Smooth muscle cell (in vitro differentiated cells): ENCODE data around the gene SLC39A1. TPM values are rescaled to one million over a fixed set of nuclear protein-coding genes. Genes with fewer than 3 reads are reported as not detected.
A peak's percentile ranks its signal among the peaks of the same experiment; 100 is the strongest.

Source experiments
- DNase-seq: peaks from one replicate; lab custom pipeline; 2025; ENCODE audit not compliant: unreplicated experiment; lab: John Stamatoyannopoulos, UW
- H2AFZ ChIP-seq: fragments of 200-600 bp; sonication (generic); 2 replicates; pipeline ENCODE4 v1.6.0; 2016; ENCODE audit warnings: antibody characterized with exemption, low read depth, mild to moderate bottlenecking
- H3F3A ChIP-seq: fragments of 200-600 bp; sonication (generic); 2 replicates; pipeline ENCODE4 v1.6.0; 2017; ENCODE audit warnings: antibody characterized with exemption, low read depth
- H3K27ac ChIP-seq: fragments of 200-600 bp; sonication (generic); 2 replicates; pipeline ENCODE4 v1.5.1; 2016; ENCODE audit warnings: low read depth, mild to moderate bottlenecking
- H3K27me3 ChIP-seq: fragments of 200-600 bp; sonication (generic); 2 replicates; pipeline ENCODE4 v1.6.1; 2016; ENCODE audit warnings: low read depth, mild to moderate bottlenecking
- H3K36me3 ChIP-seq: fragments of 200-600 bp; sonication (generic); 2 replicates; pipeline ENCODE4 v1.5.1; 2016; ENCODE audit warnings: low read depth
- H3K4me1 ChIP-seq: fragments of 200-600 bp; sonication (generic); 2 replicates; pipeline ENCODE4 v1.5.1; 2016; ENCODE audit warnings: low read depth
- H3K4me2 ChIP-seq: fragments of 200-600 bp; sonication (generic); 2 replicates; pipeline ENCODE4 v1.6.0; 2016; ENCODE audit warnings: mild to moderate bottlenecking
- H3K4me3 ChIP-seq: fragments of 200-600 bp; sonication (generic); 2 replicates; pipeline ENCODE4 v1.5.1; 2016; ENCODE audit warnings: mild to moderate bottlenecking
- H3K79me2 ChIP-seq: fragments of 200-600 bp; sonication (generic); 2 replicates; pipeline ENCODE4 v1.6.0; 2016; ENCODE audit warnings: low read depth, mild to moderate bottlenecking
- H3K9ac ChIP-seq: fragments of 200-600 bp; sonication (generic); 2 replicates; pipeline ENCODE4 v1.6.0; 2016; ENCODE audit warnings: low read depth
- H3K9me3 ChIP-seq: fragments of 200-600 bp; sonication (generic); replicated peaks from 2 replicates; pipeline ENCODE4 v1.5.1; 2016; ENCODE audit warnings: low read depth
- H4K20me1 ChIP-seq: fragments of 200-600 bp; sonication (generic); 2 replicates; pipeline ENCODE4 v1.6.0; 2016; ENCODE audit warnings: low read depth
- WGBS: methylation state at CpG from one replicate; pipeline ENCODE4 v1.1.7; 2016; ENCODE audit warnings: low lambda C conversion rate; 5-methylcytosine and 5-hydroxymethylcytosine counted together
- polyA plus RNA-seq: library from polyadenylated mRNA; unstranded; fragments of >200 nt; fragmentation: Nextera tagmentation; extraction: Ambion mirVana; gene quantifications from 2 replicates; pipeline ENCODE4 v1.2.1, GENCODE V29; 2016
- total RNA-seq: library from RNA; depleted of rRNA; stranded (reverse); fragments of >200 nt; gene quantifications from 2 replicates; pipeline ENCODE4 v1.2.3, GENCODE V29; 2014
- TF ChIP-seq, protein P1 (sequence below): fragments of 200-600 bp; sonication (generic); IDR thresholded peaks from 2 replicates; pipeline ENCODE4 v1.5.1; 2017; ENCODE audit warnings: borderline replicate concordance, mild to moderate bottlenecking, antibody characterized with exemption; ENCODE audit not compliant: insufficient read depth, poor library complexity, severe bottlenecking

The SLC39A1 gene
- total and polyA plus RNA-seq, 2 experiments from 2014 or later, result 104 to 143 TPM

DNA sequence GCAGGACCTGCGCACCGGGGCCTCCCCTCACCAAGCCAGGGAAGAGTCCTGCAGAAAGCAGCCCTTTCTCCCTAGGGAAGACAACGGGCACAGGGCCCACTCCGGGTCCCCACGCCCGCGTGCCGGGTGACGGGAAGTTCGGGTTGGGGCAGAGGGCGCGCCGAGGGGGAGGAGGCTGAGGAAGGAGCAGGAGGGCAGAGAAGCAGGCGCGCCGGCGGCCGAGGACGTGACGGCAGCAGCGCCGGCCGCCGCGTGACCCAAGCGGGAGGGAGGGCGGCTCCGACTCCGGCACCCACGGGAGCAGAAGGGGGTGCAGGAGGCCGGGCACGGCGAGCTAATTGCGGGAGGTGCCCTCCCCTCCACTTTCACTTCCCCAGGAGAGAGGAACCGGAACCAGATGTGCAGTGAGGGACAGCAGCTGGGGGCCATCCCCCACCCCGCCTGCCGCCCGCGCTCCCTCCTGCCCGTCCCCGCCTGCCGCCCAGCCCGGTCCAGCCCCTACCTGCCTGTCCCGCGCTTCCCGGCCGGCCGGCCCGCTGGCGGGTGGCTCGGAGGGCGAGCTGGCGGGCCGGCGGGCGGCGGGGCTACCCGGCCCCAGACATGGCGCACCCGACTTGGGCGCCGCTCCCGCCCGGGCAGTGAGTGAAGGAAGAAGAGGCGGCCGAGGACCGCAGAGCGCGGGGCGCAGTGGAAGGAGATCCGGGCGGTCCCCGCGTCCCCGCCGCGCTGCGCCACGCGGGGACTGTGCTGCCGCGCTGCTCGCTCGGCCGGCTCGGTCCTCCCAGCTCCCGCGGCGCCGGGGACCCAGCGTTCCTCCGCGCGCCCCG lies 17.3 kb downstream of the SLC39A1 start:
- peaks cover 19% of the 10 kb centered on the region for H3K79me2 ChIP-seq
- no peaks in the 10 kb centered on the region for H3F3A ChIP-seq
- no peaks in the 10 kb centered on the region for H3K4me1 ChIP-seq
- TF ChIP-seq, protein P1, sequence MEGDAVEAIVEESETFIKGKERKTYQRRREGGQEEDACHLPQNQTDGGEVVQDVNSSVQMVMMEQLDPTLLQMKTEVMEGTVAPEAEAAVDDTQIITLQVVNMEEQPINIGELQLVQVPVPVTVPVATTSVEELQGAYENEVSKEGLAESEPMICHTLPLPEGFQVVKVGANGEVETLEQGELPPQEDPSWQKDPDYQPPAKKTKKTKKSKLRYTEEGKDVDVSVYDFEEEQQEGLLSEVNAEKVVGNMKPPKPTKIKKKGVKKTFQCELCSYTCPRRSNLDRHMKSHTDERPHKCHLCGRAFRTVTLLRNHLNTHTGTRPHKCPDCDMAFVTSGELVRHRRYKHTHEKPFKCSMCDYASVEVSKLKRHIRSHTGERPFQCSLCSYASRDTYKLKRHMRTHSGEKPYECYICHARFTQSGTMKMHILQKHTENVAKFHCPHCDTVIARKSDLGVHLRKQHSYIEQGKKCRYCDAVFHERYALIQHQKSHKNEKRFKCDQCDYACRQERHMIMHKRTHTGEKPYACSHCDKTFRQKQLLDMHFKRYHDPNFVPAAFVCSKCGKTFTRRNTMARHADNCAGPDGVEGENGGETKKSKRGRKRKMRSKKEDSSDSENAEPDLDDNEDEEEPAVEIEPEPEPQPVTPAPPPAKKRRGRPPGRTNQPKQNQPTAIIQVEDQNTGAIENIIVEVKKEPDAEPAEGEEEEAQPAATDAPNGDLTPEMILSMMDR, result no peak
- no peaks in the 10 kb centered on the region for H3K36me3 ChIP-seq
- no peaks in the 10 kb centered on the region for H3K9me3 ChIP-seq
- H3K27ac ChIP-seq, result peak overlapping the region; percentile 62
- WGBS, result under 1% methylated on average over 64 of the region's 95 CpGs
- H3K4me2 ChIP-seq, result peak overlapping the region; percentile 97
- H3K4me3 ChIP-seq, result peak overlapping the region; percentile 96
- peak overlapping the region; percentile 45 for H2AFZ ChIP-seq
- H3K9ac ChIP-seq, result peak overlapping the region; percentile 64
- H3K27me3 ChIP-seq, result no peaks in the 10 kb centered on the region
- H4K20me1 ChIP-seq, result no peaks in the 10 kb centered on the region
- DNase-seq, result peak; percentile 25

DNA sequence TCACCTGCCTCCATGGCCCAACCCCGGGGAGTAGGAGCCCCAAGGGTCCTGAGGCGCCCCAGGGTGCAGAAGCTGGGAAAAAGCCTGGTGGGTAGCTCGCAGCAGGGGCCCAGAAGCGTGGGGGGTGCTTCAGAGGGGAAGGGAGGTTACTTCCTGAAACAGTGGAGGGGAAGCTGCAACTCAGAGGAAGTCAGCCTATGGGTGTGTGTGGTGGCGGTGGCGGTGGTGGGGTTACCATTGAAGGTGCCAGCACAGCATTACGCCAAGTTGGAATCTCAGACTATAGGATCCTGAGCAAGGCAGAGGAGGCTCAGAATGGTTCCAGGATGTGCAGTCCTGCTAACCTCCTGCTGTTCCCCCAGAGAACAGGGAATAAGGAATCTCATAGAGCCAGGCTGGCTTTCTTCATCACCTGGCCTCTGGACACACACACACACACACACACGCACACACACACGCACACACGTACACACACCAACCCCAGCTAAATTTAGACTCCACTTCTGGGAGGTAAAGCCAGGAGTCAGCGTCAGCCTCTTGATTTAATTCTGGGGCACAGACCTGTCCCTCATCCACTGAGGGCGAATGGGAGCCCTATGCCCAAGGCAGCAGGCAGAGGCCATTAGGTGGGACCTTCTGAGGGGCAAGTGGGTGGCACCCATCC lies 18.1 kb downstream of the SLC39A1 start:
- DNase-seq, result no peak
- Histone ChIP-seq H2AFZ (peak overlapping the region; percentile 45), H3K9me3 (no peaks in the 10 kb centered on the region), H3K27ac (peak overlapping the region; percentile 62), H3K4me1 (no peaks in the 10 kb centered on the region), H3K79me2 (peaks cover 19% of the 10 kb centered on the region), H3K4me3 (peak overlapping the region; percentile 96), H3K9ac (peak overlapping the region; percentile 64), H3F3A (no peaks in the 10 kb centered on the region), H3K4me2 (peak overlapping the region; percentile 97), H3K27me3 (no peaks in the 10 kb centered on the region), H4K20me1 (no peaks in the 10 kb centered on the region), H3K36me3 (no peaks in the 10 kb centered on the region)
- TF ChIP-seq, protein P1, result no peak
- 62% methylated on average over 12 of the region's 12 CpGs for WGBS

DNA sequence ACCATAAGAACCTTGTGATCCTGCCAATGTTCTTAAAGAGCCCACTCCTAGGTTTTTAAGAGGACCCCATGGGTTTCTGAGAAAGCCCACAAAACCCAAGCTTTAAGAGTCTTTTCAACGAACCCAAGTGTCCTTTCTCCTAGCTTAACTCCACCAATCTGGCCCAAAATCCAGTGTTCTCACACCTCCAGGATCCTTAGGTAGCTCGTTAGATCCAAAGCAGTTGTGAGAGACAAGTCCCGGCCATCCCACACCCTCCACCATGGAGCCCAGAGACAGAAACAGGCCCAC lies 18.6 kb downstream of the SLC39A1 start:
- H3K9ac ChIP-seq, result no peak overlapping the region
- no peaks in the 10 kb centered on the region for H3K36me3 ChIP-seq
- no peaks in the 10 kb centered on the region for H4K20me1 ChIP-seq
- no peak for DNase-seq
- TF ChIP-seq, protein P1, result no peak
- no peaks in the 10 kb centered on the region for H3K4me1 ChIP-seq
- H3K27ac ChIP-seq, result no peak overlapping the region
- peak overlapping the region; percentile 96 for H3K4me3 ChIP-seq
- WGBS, result 93% methylated on average over 3 of the region's 3 CpGs
- H2AFZ ChIP-seq, result no peak overlapping the region
- peak overlapping the region; percentile 97 for H3K4me2 ChIP-seq
- no peaks in the 10 kb centered on the region for H3F3A ChIP-seq
- H3K79me2 ChIP-seq, result peaks cover 19% of the 10 kb centered on the region
- H3K9me3 ChIP-seq, result no peaks in the 10 kb centered on the region
- H3K27me3 ChIP-seq, result no peaks in the 10 kb centered on the region
